ACC112 (cell line): ENCODE results near the gene GABRP.

ENCODE experiments used
- H2AFZ ChIP-seq: fragments of 200-600 bp; sonication (generic); one replicate; pipeline ENCODE4 v1.6.0; 2017; ENCODE audit warnings: antibody characterized with exemption, low read length; ENCODE audit not compliant: unreplicated experiment
- H3K27ac ChIP-seq: fragments of 200-600 bp; sonication (generic); 2 replicates; pipeline ENCODE4 v1.5.1; 2014; ENCODE audit warnings: low read depth, mild to moderate bottlenecking, antibody characterized with exemption, low read length, moderate library complexity
- H3K27me3 ChIP-seq: fragments of 200-600 bp; sonication (generic); 2 replicates; pipeline ENCODE4 v1.6.1; 2014; ENCODE audit warnings: mild to moderate bottlenecking, antibody characterized with exemption, low read length, moderate library complexity, mixed read lengths; ENCODE audit not compliant: insufficient read depth
- H3K36me3 ChIP-seq: fragments of 200-600 bp; sonication (generic); 2 replicates; pipeline ENCODE4 v1.6.1; 2016; ENCODE audit warnings: mild to moderate bottlenecking, antibody characterized with exemption, low read length, moderate library complexity, mixed read lengths; ENCODE audit not compliant: insufficient read depth
- H3K4me1 ChIP-seq: fragments of 200-600 bp; sonication (generic); one replicate; pipeline ENCODE4 v1.6.1; 2016; ENCODE audit warnings: low read length, mixed read lengths; ENCODE audit not compliant: insufficient read depth, unreplicated experiment, control insufficient read depth
- H3K4me3 ChIP-seq: fragments of 200-600 bp; sonication (generic); 2 replicates; pipeline ENCODE4 v1.5.1; 2014; ENCODE audit warnings: mild to moderate bottlenecking, low read depth, low read length
- H3K79me2 ChIP-seq: fragments of 200-600 bp; sonication (generic); one replicate; pipeline ENCODE4 v1.6.0; 2016; ENCODE audit warnings: low read length; ENCODE audit not compliant: control insufficient read depth, unreplicated experiment, insufficient read depth

Gene GABRP

DNA sequence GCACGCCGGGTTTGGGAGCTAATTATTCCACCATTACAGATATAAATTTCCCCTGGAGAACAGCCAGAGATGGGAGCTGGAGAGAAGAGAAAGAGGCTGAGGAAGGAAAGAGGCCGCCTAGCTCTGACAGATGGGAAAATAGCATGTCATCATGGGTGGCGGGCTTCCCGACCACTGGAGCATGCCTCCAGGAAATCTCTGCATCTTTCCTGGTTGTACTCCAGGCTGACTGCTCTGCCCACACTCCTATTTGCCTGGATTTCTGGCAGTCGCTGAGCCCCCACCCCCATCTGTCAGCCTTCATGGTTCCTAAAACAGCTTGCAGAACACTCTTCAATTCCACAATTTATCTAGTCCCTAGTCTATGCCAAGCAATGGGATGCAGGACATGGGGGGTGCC lies 14.3 kb upstream of the GABRP start:
- H3K79me2 ChIP-seq, result no peaks in the 10 kb centered on the region
- H3K4me1 ChIP-seq, result no peaks in the 10 kb centered on the region
- H3K36me3 ChIP-seq, result no peaks in the 10 kb centered on the region
- H2AFZ ChIP-seq, result no peak overlapping the region
- no peak overlapping the region for H3K4me3 ChIP-seq
- H3K27me3 ChIP-seq, result peaks cover 26% of the 10 kb centered on the region
- H3K27ac ChIP-seq, result no peak overlapping the region

DNA sequence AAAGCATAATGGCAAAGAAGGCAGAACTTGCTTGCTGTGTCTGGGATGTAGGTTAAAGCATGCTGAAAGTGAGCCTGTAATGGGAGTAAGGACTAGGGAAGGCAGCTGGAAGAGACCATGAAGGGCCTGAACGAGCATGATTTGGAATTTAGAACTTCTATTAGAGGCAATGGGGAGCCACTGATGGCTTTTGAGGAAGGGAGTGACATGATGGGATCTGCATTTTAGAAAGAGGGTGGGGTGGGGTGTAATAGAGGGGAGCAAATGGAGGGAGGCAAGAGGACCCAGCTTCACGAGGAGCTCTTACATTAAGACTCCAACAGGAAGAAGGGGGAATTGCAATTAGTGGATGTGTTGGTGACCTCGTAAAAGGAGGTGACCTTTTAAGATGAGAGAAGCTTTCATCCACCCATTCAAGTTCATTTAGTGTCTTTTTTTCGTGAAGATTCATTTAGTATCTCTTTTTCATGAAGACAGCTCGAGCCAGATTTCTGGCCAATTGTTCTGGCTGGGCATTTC lies 13.6 kb upstream of the GABRP start:
- H3K36me3 ChIP-seq, result no peaks in the 10 kb centered on the region
- no peak overlapping the region for H3K27ac ChIP-seq
- H3K4me3 ChIP-seq, result no peak overlapping the region
- H3K4me1 ChIP-seq, result no peaks in the 10 kb centered on the region
- peaks cover 26% of the 10 kb centered on the region for H3K27me3 ChIP-seq
- no peaks in the 10 kb centered on the region for H3K79me2 ChIP-seq
- H2AFZ ChIP-seq, result no peak overlapping the region

DNA sequence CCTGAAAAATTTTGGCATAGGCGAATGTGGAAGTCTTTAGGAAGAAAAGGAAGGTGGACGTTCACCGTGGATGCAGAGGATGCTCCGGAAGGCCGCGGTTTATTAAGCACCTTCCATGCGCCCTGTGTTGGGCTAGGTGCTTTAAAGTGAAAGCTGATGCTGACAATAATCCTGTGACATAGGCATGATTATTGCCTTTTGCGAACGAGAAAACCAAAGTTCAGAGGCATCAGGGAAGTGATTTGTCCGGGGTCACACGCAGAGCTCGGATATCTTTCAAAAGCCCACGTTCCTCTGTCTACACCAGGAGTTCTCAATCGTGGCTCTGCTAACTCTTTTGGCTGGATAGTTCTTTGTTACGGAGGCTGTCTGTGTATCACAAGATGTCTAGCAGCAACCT lies 12.0 kb upstream of the GABRP start:
- Histone ChIP-seq H3K36me3 (no peaks in the 10 kb centered on the region), H3K79me2 (no peaks in the 10 kb centered on the region), H3K4me1 (no peaks in the 10 kb centered on the region), H2AFZ (no peak overlapping the region), H3K27me3 (peaks cover 26% of the 10 kb centered on the region), H3K27ac (no peak overlapping the region), H3K4me3 (no peak overlapping the region)

DNA sequence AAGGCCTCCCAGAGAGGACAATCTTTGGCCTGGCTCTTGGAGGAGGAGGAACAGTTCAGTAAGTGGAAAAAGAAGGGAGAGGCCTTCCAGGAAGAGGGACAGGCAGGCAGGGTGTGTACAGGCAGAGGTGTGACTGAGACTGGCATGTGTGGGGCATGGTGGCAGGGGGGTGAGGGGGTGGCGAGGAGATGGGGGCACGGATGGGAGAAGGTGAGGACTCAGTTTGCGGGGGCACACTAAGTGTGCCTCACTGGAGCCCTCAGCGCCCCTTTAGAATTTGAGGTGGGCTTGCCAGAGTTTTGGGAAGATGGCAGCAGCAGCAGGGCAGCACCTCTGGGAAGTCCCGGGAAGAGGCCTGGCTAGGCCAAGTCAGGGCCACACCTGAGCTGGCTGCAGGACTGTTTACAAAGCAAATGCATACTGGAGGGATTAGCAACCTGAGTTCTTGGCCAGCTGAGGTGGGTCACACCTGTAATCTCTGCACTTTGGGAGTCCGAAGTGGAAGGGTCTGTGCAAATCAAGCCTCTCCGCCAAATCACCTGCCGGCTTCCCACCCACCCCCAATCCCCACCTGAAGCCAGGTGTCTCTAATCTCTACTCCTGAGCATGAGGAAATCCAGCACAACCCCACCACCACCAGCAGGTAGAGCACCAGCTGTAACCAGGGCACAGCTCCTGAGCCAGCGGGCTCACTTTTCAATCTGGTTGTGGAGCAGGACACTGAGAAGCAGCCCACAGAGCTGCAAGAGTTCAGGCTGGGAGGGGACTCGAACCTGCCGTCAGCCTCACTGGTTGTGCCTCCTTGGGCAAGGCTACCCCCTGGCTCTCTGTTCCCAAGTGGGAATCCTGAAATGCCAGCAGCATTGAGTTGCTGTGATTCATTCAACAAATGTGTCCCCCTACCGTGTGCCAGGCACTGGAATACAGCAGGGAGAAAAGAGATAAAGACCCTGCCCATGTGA lies 10.2 kb upstream of the GABRP start:
- Histone ChIP-seq H3K79me2 (no peaks in the 10 kb centered on the region), H3K4me1 (no peaks in the 10 kb centered on the region), H3K27ac (no peak overlapping the region), H3K4me3 (no peak overlapping the region), H3K27me3 (peaks cover 20% of the 10 kb centered on the region), H3K36me3 (no peaks in the 10 kb centered on the region), H2AFZ (no peak overlapping the region)

DNA sequence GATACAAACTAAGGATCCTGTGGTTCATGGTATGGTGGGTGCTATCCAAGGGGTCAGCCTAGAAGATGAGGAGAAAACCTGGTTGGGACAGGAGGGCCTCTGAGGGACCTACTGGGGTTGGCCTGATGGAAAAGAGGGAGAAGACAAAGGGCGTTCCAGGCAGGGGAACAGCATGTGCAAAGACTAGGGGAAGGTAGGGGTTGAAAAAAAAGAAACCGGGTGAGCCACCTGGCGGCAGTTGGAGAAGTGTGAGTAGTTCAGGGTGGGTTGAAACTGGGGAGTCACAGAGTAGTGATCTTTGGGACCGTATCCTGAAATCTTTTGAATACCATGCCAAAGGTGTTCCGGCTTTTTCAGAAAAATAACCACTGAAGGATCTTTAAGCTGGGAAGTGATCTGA lies 8.7 kb upstream of the GABRP start:
- Histone ChIP-seq H3K27ac (no peak overlapping the region), H3K4me1 (no peaks in the 10 kb centered on the region), H3K27me3 (peaks cover 6% of the 10 kb centered on the region), H3K36me3 (no peaks in the 10 kb centered on the region), H3K79me2 (no peaks in the 10 kb centered on the region), H3K4me3 (no peak overlapping the region), H2AFZ (no peak overlapping the region)

DNA sequence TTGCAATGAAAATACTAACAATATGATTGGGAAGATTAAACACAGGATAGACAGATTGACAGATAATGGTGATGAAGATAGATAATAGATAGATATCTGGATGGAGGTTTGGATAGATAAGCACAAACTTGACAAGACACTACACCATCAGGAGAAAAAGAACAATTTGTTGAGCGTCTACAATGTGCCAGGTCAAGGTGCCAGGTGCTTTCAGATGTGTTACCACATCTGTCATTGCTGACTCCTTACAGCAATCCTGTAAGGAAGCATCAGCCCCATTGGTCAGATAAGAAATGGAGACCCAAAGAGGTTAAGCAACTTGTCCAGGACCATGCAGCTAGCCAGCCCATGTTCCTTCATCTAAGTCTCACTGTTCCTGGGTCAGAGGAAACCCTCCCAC lies 1.6 kb upstream of the GABRP start:
- Histone ChIP-seq H2AFZ (no peak overlapping the region), H3K27ac (no peak overlapping the region), H3K27me3 (0 out of 2 replicates have a peak, but pooled peaks cover 3% of the 10 kb centered on the region), H3K79me2 (no peaks in the 10 kb centered on the region), H3K36me3 (no peaks in the 10 kb centered on the region), H3K4me3 (no peak overlapping the region), H3K4me1 (no peaks in the 10 kb centered on the region)

DNA sequence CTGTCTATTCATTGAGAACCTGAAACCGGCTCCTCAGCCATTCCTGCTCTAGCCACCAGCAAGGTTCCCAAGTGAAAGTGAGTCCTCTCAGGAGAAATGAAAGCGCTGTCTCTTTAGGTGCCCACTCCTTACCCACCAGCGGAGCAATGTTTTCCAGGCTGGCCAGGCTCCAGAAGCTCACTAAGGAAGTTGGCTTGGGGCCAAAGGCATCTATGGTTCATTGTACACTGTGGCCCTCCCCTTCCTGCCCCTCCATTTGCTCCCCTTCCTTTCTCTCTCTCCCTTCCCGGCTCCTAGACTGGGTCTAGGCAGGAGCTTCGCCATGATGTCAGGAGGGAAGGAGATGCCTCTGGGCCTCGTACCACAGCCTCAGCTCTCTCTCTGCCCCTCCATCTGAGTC lies 1.1 kb upstream of the GABRP start:
- Histone ChIP-seq H3K27ac (no peak overlapping the region), H3K27me3 (0 out of 2 replicates have a peak, but pooled peaks cover 3% of the 10 kb centered on the region), H3K4me1 (no peaks in the 10 kb centered on the region), H3K36me3 (no peaks in the 10 kb centered on the region), H3K79me2 (no peaks in the 10 kb centered on the region), H3K4me3 (no peak overlapping the region), H2AFZ (no peak overlapping the region)

DNA sequence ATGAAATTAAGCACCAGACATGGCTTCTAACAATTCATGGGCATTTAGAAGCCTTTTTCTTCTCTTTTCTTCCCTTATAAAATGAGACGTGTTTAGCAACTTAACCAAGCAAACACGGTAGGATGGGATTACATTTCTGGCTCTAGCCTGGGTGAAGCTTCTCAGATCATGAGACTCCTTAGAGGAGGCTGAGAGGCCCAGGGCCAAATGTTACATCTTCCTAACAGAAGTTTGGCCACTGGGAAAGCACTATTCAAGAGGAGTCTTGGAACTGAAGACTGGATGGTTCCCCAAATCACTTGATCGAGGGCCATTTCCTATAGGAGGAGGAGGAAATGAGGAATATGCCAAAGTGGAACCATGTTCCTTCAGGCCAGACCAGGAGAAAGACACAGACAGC lies 1.9 kb downstream of the GABRP start:
- Histone ChIP-seq H3K4me3 (no peak overlapping the region), H3K36me3 (no peaks in the 10 kb centered on the region), H3K27me3 (0 out of 2 replicates have a peak, but pooled peaks cover 3% of the 10 kb centered on the region), H3K27ac (no peak overlapping the region), H3K79me2 (no peaks in the 10 kb centered on the region), H3K4me1 (no peaks in the 10 kb centered on the region), H2AFZ (no peak overlapping the region)

DNA sequence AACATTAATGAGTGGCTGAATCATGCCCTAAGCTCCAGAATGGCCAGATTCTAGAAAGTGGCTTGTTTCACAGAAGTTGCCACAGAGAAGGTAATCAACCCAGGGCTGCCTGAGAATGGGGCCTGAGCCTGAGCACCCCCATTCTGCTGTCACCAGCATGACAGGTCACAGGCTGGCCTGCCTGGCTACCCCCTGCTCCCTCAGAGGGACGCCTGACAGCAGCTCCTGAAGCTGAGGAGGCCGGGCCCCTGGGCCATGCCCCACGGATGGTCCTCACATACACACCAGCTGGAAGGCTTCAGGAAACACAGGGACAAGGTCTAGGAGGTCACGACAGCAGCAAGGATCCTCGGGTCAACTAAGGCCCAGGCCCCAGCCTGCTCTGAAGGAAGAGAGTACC lies 3.7 kb downstream of the GABRP start:
- H3K27me3 ChIP-seq, result no peaks in the 10 kb centered on the region
- no peak overlapping the region for H3K4me3 ChIP-seq
- H3K27ac ChIP-seq, result no peak overlapping the region
- no peak overlapping the region for H2AFZ ChIP-seq
- no peaks in the 10 kb centered on the region for H3K36me3 ChIP-seq
- H3K79me2 ChIP-seq, result no peaks in the 10 kb centered on the region
- no peaks in the 10 kb centered on the region for H3K4me1 ChIP-seq

DNA sequence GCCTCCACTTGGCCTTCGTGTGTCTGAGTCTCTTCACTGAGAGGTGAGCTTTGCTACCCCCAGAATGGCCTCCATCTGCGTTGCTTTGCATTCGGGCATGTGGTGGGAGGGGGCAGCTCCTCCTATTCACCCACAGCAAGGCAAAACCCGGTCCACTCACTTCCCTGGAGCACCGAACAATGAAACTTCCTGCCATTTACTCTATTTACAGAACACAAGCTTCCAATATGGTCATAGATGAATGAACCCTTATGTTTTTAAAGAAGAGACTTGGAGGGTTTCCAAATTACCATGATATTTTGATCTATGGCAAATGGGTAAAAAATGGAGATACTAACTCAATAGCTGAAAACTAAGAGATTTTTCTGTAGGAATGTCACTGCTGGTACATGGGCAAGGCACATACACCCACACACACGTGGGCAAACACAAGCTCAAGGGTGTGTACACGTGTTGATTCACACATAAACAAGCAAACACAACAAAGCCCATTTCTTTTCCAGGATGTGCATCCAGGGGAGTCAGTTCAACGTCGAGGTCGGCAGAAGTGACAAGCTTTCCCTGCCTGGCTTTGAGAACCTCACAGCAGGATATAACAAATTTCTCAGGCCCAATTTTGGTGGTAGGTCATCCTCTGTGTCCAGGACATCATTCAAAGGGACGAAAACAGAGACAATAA lies 5.2 kb downstream of the GABRP start:
- Histone ChIP-seq H3K4me3 (no peak overlapping the region), H3K27me3 (peaks cover 4% of the 10 kb centered on the region; the same call in 1 of the 2 replicates), H3K79me2 (no peaks in the 10 kb centered on the region), H3K36me3 (no peaks in the 10 kb centered on the region), H3K4me1 (no peaks in the 10 kb centered on the region), H2AFZ (no peak overlapping the region), H3K27ac (no peak overlapping the region)
